ENCODE results near the gene POLR2I.
A peak's percentile ranks its signal among the peaks of the same experiment; 100 is the strongest.

The POLR2I gene

DNA sequence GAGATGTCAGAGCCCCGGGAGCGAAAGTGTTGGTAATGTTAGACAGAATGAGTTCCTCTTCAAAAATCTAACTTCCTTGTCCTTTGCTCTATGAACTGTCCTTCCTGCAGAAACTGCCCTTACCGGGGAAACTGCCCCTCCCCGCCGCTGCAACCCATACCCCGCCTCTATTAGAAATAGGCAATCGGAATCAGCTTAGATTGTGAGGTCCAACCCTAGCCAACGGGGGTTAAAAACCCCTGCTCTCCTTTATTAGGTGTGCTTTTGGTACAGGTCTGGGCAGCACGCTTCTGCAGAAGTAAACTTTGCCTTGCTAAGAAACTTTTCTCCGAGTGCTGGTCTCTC, 13.7 kb upstream of the POLR2I start:
- no peak for DNase-seq (ENCODE audit: extremely low read depth, low read depth)
- H3K4me3 ChIP-seq (replicated peaks; ENCODE audit: low read depth, low read length) = peak overlapping the region; percentile 54
- TF ChIP-seq, protein P1, sequence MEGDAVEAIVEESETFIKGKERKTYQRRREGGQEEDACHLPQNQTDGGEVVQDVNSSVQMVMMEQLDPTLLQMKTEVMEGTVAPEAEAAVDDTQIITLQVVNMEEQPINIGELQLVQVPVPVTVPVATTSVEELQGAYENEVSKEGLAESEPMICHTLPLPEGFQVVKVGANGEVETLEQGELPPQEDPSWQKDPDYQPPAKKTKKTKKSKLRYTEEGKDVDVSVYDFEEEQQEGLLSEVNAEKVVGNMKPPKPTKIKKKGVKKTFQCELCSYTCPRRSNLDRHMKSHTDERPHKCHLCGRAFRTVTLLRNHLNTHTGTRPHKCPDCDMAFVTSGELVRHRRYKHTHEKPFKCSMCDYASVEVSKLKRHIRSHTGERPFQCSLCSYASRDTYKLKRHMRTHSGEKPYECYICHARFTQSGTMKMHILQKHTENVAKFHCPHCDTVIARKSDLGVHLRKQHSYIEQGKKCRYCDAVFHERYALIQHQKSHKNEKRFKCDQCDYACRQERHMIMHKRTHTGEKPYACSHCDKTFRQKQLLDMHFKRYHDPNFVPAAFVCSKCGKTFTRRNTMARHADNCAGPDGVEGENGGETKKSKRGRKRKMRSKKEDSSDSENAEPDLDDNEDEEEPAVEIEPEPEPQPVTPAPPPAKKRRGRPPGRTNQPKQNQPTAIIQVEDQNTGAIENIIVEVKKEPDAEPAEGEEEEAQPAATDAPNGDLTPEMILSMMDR (IDR thresholded peaks at IDR 0.05; ENCODE audit: low read depth, low read length, missing control alignments) = no peak

DNA sequence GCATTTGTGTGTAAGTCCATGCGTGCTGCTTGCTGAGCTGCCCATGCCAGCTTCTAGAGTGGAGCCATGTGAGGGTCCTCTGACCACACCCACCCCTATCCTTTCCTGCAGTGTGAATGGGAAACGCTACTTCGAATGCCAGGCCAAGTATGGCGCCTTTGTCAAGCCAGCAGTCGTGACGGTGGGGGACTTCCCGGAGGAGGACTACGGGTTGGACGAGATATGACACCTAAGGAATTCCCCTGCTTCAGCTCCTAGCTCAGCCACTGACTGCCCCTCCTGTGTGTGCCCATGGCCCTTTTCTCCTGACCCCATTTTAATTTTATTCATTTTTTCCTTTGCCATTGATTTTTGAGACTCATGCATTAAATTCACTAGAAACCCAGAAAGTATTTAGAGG, 10.9 kb upstream of the POLR2I start:
- H3K4me3 ChIP-seq (replicated peaks; ENCODE audit: low read depth, low read length) = no peak overlapping the region
- DNase-seq (ENCODE audit: extremely low read depth, low read depth) = no peak
- TF ChIP-seq, protein P1 (IDR thresholded peaks at IDR 0.05; ENCODE audit: low read depth, low read length, missing control alignments) = no peak

DNA sequence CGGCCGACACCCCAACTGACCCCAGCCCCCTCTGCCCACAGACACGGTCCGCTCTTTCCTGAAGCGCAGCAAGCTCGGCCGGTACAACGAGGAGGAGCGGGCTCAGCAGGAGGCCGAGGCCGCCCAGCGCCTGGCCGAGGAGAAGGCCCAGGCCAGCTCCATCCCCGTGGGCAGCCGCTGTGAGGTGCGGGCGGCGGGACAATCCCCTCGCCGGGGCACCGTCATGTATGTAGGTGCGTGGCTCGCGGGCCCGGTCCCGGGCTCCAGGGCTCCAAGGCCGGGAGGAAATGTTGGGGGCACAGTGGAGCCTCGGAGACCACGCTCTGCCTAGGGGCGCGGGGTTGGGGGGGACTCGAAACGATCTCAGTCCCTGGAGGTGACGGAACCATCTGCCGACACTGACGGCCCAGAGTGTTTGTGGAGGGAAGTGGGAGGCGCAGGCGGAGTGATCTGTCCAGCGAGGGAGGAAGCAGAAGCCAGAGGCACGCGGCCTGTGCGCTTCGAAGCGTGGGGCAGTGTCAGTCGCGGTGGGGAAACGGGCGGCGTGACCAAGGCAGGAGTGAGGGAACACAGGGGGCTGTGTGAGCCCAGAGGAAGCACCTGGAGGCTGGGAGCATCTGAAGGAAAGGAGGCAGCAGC, 6.9 kb upstream of the POLR2I start:
- DNase-seq (ENCODE audit: extremely low read depth, low read depth) = no peak
- H3K4me3 ChIP-seq (replicated peaks; ENCODE audit: low read depth, low read length) = no peak overlapping the region
- TF ChIP-seq, protein P1 (IDR thresholded peaks at IDR 0.05; ENCODE audit: low read depth, low read length, missing control alignments) = no peak

DNA sequence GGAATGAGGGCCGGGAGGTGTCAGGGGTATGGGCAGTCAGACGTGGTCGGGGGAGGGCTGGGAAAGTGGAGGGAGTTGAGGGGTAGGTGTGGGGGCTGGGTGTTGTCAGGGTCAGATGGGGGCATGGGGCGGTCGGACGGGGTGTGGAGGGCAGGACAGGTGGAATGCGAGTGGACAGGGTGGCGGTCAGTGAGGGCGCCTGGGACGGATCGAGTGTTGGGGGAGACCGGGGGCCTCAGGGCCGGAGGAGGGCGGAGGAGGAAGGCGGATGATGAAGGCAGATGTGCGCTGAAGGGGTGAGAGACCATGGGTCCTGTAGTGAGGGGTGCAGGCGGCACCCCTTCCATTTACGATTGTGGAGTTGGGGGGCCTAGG, 6.3 kb upstream of the POLR2I start:
- TF ChIP-seq, protein P1 (IDR thresholded peaks at IDR 0.05; ENCODE audit: low read depth, low read length, missing control alignments) = no peak
- DNase-seq (ENCODE audit: extremely low read depth, low read depth) = no peak
- H3K4me3 ChIP-seq (replicated peaks; ENCODE audit: low read depth, low read length) = no peak overlapping the region

DNA sequence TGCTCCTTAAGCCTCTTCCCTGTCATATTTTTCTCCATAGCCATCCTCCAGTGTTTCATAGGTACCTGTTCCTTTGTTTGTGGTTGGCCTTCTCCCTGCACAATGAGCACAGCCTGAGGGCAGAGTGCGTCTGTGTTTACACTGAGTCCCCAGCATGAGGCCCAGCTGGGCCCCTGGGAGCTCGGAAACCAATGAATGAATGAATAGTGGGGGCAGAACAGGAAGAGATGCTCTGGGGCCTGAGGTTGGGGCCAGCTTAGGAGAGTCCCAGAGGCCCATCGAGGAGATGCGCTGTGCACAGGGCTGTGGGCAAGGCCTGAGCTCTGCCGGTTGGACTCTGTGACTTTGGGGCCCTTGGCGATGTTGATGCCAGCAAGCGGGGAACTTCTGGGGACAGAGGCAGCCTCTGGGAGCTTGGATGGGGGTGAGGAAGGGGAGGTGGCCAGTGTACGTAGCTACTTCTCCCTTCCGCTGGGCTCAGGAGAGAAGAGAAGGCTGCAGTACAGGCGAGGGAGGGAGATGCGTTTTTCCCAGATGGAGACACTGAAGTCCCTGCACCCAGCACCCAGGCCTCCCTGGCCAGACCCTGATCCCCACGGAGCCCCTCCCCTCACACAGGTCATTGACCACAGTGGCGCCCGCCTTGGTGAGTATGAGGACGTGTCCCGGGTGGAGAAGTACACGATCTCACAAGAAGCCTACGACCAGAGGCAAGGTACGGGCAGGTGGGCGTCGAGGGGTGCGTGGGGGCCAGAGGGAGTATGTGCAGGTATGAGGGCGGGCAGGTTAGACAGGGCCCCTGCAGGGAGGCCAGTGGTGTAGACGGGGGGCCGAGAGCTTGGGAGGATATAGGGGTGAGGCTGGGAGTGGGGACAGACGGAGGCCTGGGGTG, 5.7 kb upstream of the POLR2I start:
- DNase-seq (ENCODE audit: extremely low read depth, low read depth) = no peak
- TF ChIP-seq, protein P1 (IDR thresholded peaks at IDR 0.05; ENCODE audit: low read depth, low read length, missing control alignments) = no peak
- no peak overlapping the region for H3K4me3 ChIP-seq (replicated peaks; ENCODE audit: low read depth, low read length)

DNA sequence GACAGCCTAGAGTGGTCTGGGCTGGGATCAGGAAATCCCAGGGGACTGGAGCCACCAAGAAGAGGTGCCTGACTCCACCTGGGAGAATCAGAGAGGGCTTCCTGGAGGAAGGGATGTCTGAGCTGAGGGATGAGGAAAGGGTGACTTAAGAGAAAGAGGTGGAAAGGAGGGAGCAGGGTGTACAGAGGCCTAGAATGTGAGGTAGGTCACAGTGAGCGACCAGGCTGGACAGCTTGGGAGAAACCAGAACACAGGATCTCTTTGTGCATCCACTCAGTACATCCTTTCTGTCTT, 1.6 kb upstream of the POLR2I start:
- TF ChIP-seq, protein P1 (IDR thresholded peaks at IDR 0.05; ENCODE audit: low read depth, low read length, missing control alignments) = no peak
- no peak for DNase-seq (ENCODE audit: extremely low read depth, low read depth)
- peak overlapping the region; percentile 91 for H3K4me3 ChIP-seq (replicated peaks; ENCODE audit: low read depth, low read length)
